NT2/D1 (cell line): ENCODE results near the gene LIMD2.

ENCODE experiments used
- SUZ12 ChIP-seq: IDR thresholded peaks from 2 replicates; pipeline ENCODE4 v1.6.1; 2011; ENCODE audit not compliant: insufficient read length, insufficient read depth; ENCODE audit errors: extremely low read depth
- YY1 ChIP-seq: IDR thresholded peaks from 2 replicates; pipeline ENCODE4 v1.6.1; 2011; ENCODE audit not compliant: insufficient read length, insufficient read depth
- ZNF274 ChIP-seq: IDR thresholded peaks from 2 replicates; pipeline ENCODE4 v1.6.1; 2011; ENCODE audit warnings: mild to moderate bottlenecking, low read depth, low read length

DNA sequence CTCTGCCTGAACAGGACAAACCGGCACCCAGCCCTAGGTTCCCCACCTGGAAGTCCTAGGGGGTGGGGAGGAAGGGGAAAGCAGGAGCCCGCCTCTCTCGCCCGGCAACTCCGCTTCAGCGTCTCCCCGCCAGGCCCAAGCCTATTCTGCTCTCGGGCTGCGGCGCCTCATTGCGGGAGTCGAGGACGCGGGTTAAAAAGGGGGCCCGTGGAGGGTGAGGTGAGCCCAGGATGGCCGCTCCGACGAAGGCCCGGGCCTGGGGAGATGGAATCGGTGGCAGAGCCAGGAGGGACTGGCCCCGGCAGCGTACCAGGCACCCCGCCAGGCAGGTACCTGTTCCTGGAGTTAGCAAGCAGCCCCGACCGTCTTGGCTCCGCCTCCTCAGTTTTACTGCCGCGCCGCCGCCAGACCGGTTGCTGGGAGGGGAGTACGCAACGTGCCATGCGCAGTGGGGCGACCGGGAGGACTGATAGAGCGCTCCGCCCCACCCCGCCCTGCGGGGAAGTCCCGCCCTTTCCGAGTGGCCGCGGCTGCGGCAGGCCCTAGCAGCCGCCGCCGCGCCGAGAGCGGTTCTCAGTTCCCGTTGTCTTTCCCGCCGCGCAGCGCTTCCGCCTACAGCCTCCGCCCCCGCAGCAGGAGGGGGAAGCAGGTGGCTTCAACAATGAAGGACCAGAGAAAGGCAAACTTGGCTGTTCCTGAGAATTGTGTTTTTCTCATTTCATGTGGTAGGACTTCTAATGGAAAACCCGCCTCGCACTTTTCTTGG lies 41.7 kb upstream of the LIMD2 start, which contains the start of gene STRADA:
- TF ChIP-seq YY1 = no peak
- TF ChIP-seq ZNF274 = no peak
- no peak for TF ChIP-seq SUZ12
